Urothelium cell line (cell line): ENCODE measurements around the gene AMOTL1.

Source experiments
- DNase-seq: peaks from one replicate; pipeline ENCODE4 v3.0.0; 2011; ENCODE audit warnings: low spot score, mixed read lengths
- FAIRE-seq: peaks from 2 replicates; lab custom pipeline; 2011; peaks lifted over from hg19 to GRCh38; lab: Jason Lieb, UNC

AMOTL1 gene

DNA sequence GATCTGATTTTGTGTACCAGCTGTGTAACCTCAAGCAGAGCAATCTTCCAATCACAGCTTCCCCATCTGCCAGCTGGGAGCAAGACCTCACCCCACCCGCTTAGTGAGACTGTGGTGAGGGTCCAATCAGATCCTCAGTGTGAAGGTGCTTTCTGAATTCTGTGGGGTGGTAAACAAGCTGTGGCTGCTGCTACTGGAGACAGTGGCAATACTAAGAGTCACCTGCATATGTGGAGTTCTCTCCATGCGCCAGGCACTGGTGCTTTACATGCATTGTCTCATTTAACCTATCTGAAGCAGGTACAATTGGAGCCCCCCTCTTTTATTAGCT lies 154.8 kb downstream of the AMOTL1 start:
- FAIRE-seq (no peak), DNase-seq (no peak)

DNA sequence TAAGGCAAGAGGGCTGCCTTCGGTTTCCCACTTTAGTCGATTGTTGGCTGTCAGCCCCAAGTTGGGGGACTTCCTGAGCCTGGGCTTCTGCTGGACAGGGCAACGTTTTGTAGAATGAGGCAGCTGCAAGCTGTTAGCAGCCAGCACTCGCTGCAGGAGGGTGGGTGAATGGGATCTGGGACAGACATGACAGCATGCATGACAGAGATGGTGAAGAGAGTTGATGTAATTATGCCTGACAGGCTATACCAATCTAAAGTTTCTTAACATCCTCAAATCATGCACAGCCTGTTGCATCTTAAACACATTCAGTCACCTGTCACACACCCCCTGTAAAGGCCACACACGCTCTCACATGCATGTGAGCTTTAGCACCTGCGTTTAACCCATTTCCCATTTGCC lies 156.0 kb downstream of the AMOTL1 start:
- FAIRE-seq (no peak), DNase-seq (no peak)

DNA sequence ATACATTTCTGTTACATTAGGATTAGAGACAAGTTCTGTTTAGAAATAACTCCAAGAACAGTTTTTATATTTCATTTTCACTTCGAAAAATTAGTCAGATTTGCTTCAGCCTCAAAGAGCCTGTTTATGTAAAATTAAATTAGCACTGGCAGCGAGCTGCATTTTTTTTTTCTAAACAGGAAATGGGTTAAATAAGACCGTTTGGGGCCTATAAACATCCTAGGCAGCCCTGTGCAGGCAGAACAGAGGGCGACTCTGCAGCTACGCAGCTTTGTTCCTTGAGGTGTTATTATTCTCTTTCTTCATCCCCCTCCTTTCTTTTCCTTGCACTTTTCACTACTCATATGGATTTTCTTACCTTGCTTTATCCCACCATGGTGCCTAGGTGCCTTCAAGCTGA lies 156.5 kb downstream of the AMOTL1 start:
- DNase-seq (no peak), FAIRE-seq (no peak)

DNA sequence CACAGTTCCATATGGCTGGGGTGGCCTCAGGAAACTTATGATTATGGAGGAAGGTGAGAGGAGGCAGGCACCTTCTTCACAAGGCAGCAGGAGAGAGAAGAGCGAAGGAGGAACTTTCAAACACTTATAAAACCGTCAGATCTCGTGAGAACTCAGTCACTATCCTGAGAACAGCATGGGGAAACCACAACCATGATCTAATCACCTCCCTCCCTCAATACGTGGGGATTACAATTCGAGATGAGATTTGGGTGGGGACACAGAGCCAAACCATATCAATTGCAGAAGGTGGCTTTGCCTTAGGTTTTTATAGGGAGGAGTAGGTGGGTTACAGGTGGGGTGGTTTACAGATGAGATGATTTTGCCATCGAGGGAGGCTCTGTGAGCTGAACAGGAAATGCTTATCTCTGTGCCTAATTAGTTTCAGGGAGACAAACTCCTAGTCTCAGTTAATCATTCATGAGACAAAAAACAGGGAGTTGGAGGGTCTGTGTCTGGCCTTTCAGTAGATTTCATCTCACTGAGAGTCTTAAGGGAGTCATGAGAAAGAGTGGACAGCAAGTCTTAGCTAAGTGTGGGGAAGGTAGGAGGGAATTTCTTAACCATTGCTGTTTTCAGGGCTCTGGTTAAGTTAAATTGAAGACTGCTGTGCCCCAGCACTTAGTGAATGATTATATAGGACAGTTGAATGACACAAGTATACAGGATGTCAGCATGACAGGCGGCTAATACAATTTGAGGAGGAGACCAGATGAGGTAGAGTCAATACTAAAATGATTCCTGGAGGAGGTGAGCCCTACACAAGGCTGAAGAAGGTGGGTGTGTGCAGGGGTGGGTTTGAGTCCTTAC lies 157.5 kb downstream of the AMOTL1 start:
- DNase-seq (no peak), FAIRE-seq (no peak)

DNA sequence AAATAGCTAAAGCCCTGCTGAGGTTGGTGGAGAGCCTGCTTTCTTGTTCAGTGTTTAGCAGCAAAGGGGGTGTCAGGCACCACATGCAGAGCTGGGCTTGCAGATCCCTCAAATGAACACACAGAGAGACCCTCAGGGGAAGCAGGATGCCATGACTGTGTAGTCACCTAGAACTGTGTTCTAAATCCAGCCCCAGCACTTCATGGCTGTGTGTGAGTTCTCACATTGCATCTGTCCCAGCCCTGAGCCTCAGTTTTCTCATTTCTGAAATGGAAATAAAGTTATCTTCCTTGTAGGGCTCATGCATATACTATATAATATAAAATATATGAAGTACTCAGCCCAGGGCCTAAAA lies 158.1 kb downstream of the AMOTL1 start:
- FAIRE-seq (no peak), DNase-seq (no peak)
